Activated CD4-positive, alpha-beta T cell treated with anti-CD3 and anti-CD28 coated beads for 24 hours (primary cell): ENCODE measurements around the gene NUDT1.

Experiments
- DNase-seq, 2 donors: peaks; one replicate each; pipeline ENCODE4 v3.0.0-alpha.2; 2020; ENCODE audit warnings: low read depth in 2 of 2

Gene NUDT1

GRCh38 chr7:2205036-2205780 lies 36.8 kb upstream of the NUDT1 start:
- no peak for DNase-seq

- no peak for DNase-seq
Measured at GRCh38 chr7:2208712-2209111, 33.3 kb upstream of the NUDT1 start.

GRCh38 chr7:2209146-2209960 lies 32.7 kb upstream of the NUDT1 start:
- peak; percentile 15 to 23 for DNase-seq

GRCh38 chr7:2209961-2210323 lies 32.1 kb upstream of the NUDT1 start:
- no peak for DNase-seq

- no peak for DNase-seq
Measured at GRCh38 chr7:2210551-2211258, 31.3 kb upstream of the NUDT1 start.

GRCh38 chr7:2211259-2211880 lies 30.7 kb upstream of the NUDT1 start:
- DNase-seq: no peak

- no peak for DNase-seq
Measured at GRCh38 chr7:2211926-2212325, 30.1 kb upstream of the NUDT1 start.

- DNase-seq: no peak
Measured at GRCh38 chr7:2212906-2213305, 29.1 kb upstream of the NUDT1 start.

GRCh38 chr7:2213551-2214215 lies 28.3 kb upstream of the NUDT1 start:
- DNase-seq: no peak

- DNase-seq: no peak
Measured at GRCh38 chr7:2214636-2215035, 27.4 kb upstream of the NUDT1 start.

- no peak for DNase-seq
Measured at GRCh38 chr7:2215851-2216250, 26.2 kb upstream of the NUDT1 start.

- no peak for DNase-seq
Measured at GRCh38 chr7:2217206-2217605, 24.8 kb upstream of the NUDT1 start.

GRCh38 chr7:2217716-2218443 lies 24.1 kb upstream of the NUDT1 start:
- no peak for DNase-seq

- no peak for DNase-seq
Measured at GRCh38 chr7:2218444-2218785, 23.6 kb upstream of the NUDT1 start.

- DNase-seq: no peak
Measured at GRCh38 chr7:2219136-2219535, 22.9 kb upstream of the NUDT1 start.

- no peak for DNase-seq
Measured at GRCh38 chr7:2219606-2220005, 22.4 kb upstream of the NUDT1 start.

GRCh38 chr7:2220030-2220429 lies 22.0 kb upstream of the NUDT1 start:
- no peak for DNase-seq

- no peak for DNase-seq
Measured at GRCh38 chr7:2220506-2220905, 21.5 kb upstream of the NUDT1 start.

- DNase-seq: no peak
Measured at GRCh38 chr7:2220954-2221353, 21.1 kb upstream of the NUDT1 start.

GRCh38 chr7:2222516-2222915 lies 19.5 kb upstream of the NUDT1 start:
- no peak for DNase-seq

- DNase-seq: no peak
Measured at GRCh38 chr7:2223321-2223720, 18.7 kb upstream of the NUDT1 start.
